Measurements from ENCODE around the gene CDH20. TPM values are rescaled to one million over a fixed set of nuclear protein-coding genes. Genes with fewer than 3 reads are reported as not detected.

The CDH20 gene
- total and polyA plus RNA-seq, 12 donors: 0.07 to 0.39 (median 0.08) TPM; not detected in 8

- Histone ChIP-seq H3K27ac (no peak overlapping the region), H3K27me3 (no peaks in the 10 kb centered on the region), H3K4me1 (peaks cover 0 to 6% (median 0%) of the 10 kb centered on the region in 9 donors), H3K9me3 (no peaks in the 10 kb centered on the region), H3K36me3 (no peaks in the 10 kb centered on the region), H3K4me3 (no peak overlapping the region)
- DNase-seq: no peak
- intact Hi-C loops (cut with DNase I): no loop called here
- ATAC-seq: peak in 1 of 8 donors; percentile 39
- TF ChIP-seq, protein P1, sequence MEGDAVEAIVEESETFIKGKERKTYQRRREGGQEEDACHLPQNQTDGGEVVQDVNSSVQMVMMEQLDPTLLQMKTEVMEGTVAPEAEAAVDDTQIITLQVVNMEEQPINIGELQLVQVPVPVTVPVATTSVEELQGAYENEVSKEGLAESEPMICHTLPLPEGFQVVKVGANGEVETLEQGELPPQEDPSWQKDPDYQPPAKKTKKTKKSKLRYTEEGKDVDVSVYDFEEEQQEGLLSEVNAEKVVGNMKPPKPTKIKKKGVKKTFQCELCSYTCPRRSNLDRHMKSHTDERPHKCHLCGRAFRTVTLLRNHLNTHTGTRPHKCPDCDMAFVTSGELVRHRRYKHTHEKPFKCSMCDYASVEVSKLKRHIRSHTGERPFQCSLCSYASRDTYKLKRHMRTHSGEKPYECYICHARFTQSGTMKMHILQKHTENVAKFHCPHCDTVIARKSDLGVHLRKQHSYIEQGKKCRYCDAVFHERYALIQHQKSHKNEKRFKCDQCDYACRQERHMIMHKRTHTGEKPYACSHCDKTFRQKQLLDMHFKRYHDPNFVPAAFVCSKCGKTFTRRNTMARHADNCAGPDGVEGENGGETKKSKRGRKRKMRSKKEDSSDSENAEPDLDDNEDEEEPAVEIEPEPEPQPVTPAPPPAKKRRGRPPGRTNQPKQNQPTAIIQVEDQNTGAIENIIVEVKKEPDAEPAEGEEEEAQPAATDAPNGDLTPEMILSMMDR (IDR thresholded peaks at IDR 0.05): no peak
Observed at GRCh38 chr18:61394983-61395382, 61.8 kb downstream of the CDH20 start.

DNA sequence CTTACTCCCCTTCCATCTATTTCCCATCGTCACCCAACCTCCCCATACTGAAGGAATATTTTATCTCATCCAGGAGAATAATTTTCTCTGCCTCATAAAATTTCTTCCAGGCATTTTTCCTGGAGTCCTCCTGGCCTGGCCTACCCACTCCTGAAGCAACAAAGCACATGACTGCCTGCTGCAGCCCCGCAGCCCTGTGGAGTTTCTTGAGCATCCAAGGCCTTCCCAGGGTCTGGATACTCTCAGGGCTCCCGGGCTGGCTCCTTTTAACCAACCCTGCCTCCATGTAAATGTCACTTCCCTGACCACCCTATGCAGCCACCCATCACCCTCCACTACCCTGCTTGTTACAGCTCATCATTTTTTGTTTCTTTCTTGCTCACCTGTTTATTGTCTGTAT is 64.0 kb downstream of the CDH20 start:
- TF ChIP-seq, protein P1 (IDR thresholded peaks at IDR 0.05): no peak
- 76 to 90% methylated on average over 3 of the region's 3 CpGs for WGBS, 2 donors
- H3K4me1 ChIP-seq: peaks cover 0 to 7% (median 0%) of the 10 kb centered on the region in 9 donors
- H3K27ac ChIP-seq: no peak overlapping the region
- H3K9me3 ChIP-seq: no peaks in the 10 kb centered on the region
- no peak overlapping the region for H3K4me3 ChIP-seq
- intact Hi-C loops (cut with DNase I): no loop called here
- no peaks in the 10 kb centered on the region for H3K36me3 ChIP-seq
- ATAC-seq: no peak
- no peak for DNase-seq
- no peaks in the 10 kb centered on the region for H3K27me3 ChIP-seq

GRCh38 chr18:61398961-61399705 is 65.9 kb downstream of the CDH20 start:
- Histone ChIP-seq H3K27me3 (no peaks in the 10 kb centered on the region), H3K4me3 (no peak overlapping the region), H3K9me3 (no peaks in the 10 kb centered on the region), H3K27ac (no peak overlapping the region), H3K36me3 (no peaks in the 10 kb centered on the region), H3K4me1 (peaks cover 0 to 7% (median 0%) of the 10 kb centered on the region in 9 donors)
- DNase-seq: no peak
- WGBS, 2 donors: 54 to 57% methylated on average over 4 of the region's 4 CpGs
- TF ChIP-seq, protein P1 (IDR thresholded peaks at IDR 0.05): no peak
- intact Hi-C loops (cut with DNase I): no loop called here
- no peak for ATAC-seq

GRCh38 chr18:61400016-61400635 is 66.9 kb downstream of the CDH20 start:
- Histone ChIP-seq H3K9me3 (no peaks in the 10 kb centered on the region), H3K27me3 (no peaks in the 10 kb centered on the region), H3K4me3 (no peak overlapping the region), H3K4me1 (peaks cover 0 to 7% (median 0%) of the 10 kb centered on the region in 9 donors), H3K27ac (no peak overlapping the region), H3K36me3 (no peaks in the 10 kb centered on the region)
- no peak for ATAC-seq
- no peak for DNase-seq
- WGBS, 2 donors: 63 to 65% methylated on average over 3 of the region's 3 CpGs
- intact Hi-C loops (cut with DNase I): no loop called here
- TF ChIP-seq, protein P1 (IDR thresholded peaks at IDR 0.05): no peak
